Type B pancreatic cell (in vitro differentiated cells): ENCODE data around the gene CR1. TPM values are rescaled to one million over a fixed set of nuclear protein-coding genes. Genes with fewer than 3 reads are reported as not detected.

Experiments used
- DNase-seq: peaks from one replicate; pipeline ENCODE4 v3.0.0; 2021; ENCODE audit warnings: mixed read lengths; ENCODE audit not compliant: unreplicated experiment; ENCODE audit errors: extremely low spot score
- H3K27ac Mint-ChIP-seq: 2 replicates; pipeline ENCODE4 v1.8.0; 2021; ENCODE audit warnings: mild to moderate bottlenecking, mixed read lengths
- H3K27me3 Mint-ChIP-seq: 2 replicates; pipeline ENCODE4 v1.8.0; 2021; ENCODE audit warnings: mixed read lengths
- H3K36me3 Mint-ChIP-seq: 2 replicates; pipeline ENCODE4 v1.8.0; 2021; ENCODE audit warnings: mixed read lengths
- H3K4me1 Mint-ChIP-seq: one replicate; pipeline ENCODE4 v1.8.0; 2021; ENCODE audit warnings: mixed read lengths; ENCODE audit not compliant: unreplicated experiment
- H3K4me3 Mint-ChIP-seq: 2 replicates; pipeline ENCODE4 v1.8.0; 2021; ENCODE audit warnings: mild to moderate bottlenecking, mixed read lengths
- H3K9me3 Mint-ChIP-seq: 2 replicates; pipeline ENCODE4 v1.8.0; 2021; ENCODE audit warnings: mixed read lengths
- total RNA-seq: library from RNA; stranded (reverse); gene quantifications from 2 replicates; pipeline ENCODE4 v1.2.1, GENCODE V29; 2021; ENCODE audit warnings: low replicate concordance
- TF ChIP-seq, protein P1 (sequence below): fragments of 200-600 bp; sonication (generic); conservative IDR thresholded peaks from 2 replicates; pipeline ENCODE4 v1.5.0; 2021; ENCODE audit warnings: antibody characterized with exemption, mild to moderate bottlenecking

Gene CR1
- total RNA-seq, 1 donor from 2014 or later, result 0.56 TPM

DNA sequence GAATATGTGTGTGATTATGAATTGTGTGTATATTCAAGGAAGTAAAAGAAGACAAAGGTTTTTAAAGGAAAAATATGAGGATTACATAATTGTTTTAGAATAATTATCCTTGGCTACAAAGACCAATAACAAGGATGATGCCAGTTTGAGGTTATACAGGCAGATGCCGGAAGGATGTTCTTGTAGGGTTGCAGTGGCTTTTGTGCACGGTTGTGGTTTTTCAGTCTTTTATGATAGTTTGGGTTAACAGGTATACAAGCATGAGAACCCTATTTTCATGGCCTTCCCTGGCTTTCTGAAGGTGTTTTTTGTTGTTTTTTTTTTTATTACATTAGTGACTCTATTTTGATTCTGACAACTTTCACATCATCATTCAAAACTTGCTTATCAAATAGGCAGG is 36.9 kb upstream of the CR1 start:
- peaks cover 4% of the 10 kb centered on the region for H3K4me1 Mint-ChIP-seq
- H3K27ac Mint-ChIP-seq, result no peak overlapping the region
- H3K4me3 Mint-ChIP-seq, result no peak overlapping the region
- peaks cover 25% of the 10 kb centered on the region for H3K27me3 Mint-ChIP-seq
- no peaks in the 10 kb centered on the region for H3K36me3 Mint-ChIP-seq
- H3K9me3 Mint-ChIP-seq, result no peaks in the 10 kb centered on the region
- TF ChIP-seq, protein P1, sequence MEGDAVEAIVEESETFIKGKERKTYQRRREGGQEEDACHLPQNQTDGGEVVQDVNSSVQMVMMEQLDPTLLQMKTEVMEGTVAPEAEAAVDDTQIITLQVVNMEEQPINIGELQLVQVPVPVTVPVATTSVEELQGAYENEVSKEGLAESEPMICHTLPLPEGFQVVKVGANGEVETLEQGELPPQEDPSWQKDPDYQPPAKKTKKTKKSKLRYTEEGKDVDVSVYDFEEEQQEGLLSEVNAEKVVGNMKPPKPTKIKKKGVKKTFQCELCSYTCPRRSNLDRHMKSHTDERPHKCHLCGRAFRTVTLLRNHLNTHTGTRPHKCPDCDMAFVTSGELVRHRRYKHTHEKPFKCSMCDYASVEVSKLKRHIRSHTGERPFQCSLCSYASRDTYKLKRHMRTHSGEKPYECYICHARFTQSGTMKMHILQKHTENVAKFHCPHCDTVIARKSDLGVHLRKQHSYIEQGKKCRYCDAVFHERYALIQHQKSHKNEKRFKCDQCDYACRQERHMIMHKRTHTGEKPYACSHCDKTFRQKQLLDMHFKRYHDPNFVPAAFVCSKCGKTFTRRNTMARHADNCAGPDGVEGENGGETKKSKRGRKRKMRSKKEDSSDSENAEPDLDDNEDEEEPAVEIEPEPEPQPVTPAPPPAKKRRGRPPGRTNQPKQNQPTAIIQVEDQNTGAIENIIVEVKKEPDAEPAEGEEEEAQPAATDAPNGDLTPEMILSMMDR, result no peak
- no peak for DNase-seq

DNA sequence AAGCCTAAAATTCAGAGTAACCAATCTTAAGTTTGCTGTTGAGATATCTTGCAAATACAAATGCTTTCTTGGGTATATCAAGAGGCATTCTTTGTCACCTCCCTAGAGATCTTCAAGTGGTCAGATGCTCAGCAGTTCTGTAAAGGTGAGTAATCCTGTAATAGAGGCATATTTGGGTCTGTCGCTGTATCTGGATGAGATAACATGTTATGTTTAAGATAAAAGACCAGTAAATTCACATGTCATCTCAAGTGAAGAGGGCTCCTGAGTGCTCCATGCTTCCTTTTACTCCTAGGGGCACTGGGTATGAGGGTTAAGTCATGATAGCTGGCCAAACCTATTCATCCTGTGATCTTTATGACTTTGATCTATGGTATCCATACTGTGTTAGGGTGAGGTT is 34.3 kb upstream of the CR1 start:
- Mint-ChIP-seq H3K27me3 (peaks cover 42% of the 10 kb centered on the region), H3K27ac (no peak overlapping the region), H3K9me3 (no peaks in the 10 kb centered on the region), H3K36me3 (no peaks in the 10 kb centered on the region), H3K4me3 (no peak overlapping the region), H3K4me1 (no peaks in the 10 kb centered on the region)
- no peak for DNase-seq
- TF ChIP-seq, protein P1, result no peak

DNA sequence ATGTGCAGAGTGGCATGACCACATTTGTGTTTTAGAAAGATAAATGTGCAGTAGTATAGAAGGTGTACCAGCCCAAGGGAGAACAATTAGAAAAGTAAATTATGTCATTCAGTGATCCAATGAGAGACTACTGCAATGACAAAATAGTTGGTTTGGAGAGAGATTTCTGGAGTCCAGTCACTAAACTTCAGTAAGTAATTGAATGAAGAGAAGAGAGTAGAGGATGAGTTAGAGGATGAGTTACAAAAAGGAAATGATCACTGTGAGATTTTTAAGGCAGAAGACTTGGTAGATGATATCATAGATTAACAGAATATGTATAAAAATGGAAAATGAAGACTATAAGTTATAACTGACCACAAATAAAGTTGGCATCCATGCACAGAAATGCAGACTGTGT is 33.4 kb upstream of the CR1 start:
- TF ChIP-seq, protein P1, result no peak
- H3K36me3 Mint-ChIP-seq, result no peaks in the 10 kb centered on the region
- DNase-seq, result no peak
- no peaks in the 10 kb centered on the region for H3K4me1 Mint-ChIP-seq
- H3K4me3 Mint-ChIP-seq, result no peak overlapping the region
- H3K27me3 Mint-ChIP-seq, result peaks cover 47% of the 10 kb centered on the region
- no peaks in the 10 kb centered on the region for H3K9me3 Mint-ChIP-seq
- no peak overlapping the region for H3K27ac Mint-ChIP-seq

DNA sequence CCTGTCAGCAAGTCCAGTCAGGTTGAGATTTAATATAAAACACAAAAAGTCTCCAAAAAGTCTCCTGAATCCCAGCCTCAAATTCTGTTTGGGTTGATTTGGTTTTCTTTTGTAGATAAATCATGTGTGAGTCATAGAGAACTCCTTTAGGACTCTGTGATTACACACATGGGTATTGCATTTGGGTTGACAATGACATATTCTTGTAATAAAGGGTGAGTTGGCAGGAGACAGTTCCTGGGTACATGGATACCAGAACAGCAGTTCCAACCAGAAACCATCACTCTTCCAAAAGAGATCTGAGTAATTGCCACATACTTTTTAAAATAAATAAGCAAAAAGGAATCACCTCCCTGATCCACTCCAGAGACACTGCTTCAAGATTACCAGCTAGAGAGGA is 32.9 kb upstream of the CR1 start:
- no peak for DNase-seq
- Mint-ChIP-seq H3K9me3 (no peaks in the 10 kb centered on the region), H3K4me1 (no peaks in the 10 kb centered on the region), H3K4me3 (no peak overlapping the region), H3K36me3 (no peaks in the 10 kb centered on the region), H3K27ac (no peak overlapping the region), H3K27me3 (peaks cover 47% of the 10 kb centered on the region)
- TF ChIP-seq, protein P1, result no peak

DNA sequence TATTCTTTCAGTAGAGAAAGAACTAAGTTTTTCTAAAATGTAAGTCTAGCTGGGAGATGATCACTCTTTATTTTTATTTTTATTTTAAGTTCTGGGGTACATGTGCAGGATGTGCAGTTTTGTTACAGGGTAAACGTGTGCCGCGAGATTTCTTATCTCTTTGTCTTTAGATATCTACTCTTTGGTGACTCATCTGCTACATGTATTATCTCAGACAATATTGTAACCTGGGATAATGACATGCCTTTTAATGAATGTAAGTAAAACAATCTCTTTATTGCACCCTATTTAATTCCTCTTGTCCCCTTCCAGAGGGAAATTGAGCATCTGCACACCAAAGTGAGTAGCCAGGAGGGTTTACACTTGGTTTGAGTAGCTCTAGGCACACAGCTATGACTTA is 32.4 kb upstream of the CR1 start:
- peaks cover 53% of the 10 kb centered on the region for H3K27me3 Mint-ChIP-seq
- no peak for DNase-seq
- TF ChIP-seq, protein P1, result no peak

DNA sequence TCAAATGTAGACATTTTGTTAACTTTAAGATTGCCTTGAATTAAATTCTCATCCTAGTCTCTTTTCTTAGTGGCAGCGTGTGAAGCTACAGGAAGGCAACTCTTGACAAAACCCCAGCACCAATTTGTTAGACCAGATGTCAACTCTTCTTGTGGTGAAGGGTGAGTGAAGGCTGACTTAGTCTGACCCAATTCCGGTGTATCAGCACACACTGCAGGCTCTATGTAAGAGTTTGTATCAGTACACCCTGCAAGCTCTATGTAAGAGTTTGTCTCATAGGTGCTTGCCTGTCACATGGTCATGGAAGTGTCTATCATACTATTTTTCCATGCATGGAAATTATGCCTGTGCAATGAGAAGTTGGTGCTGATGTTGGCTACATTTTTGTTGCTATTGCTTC is 25.0 kb upstream of the CR1 start:
- H3K27ac Mint-ChIP-seq, result no peak overlapping the region
- TF ChIP-seq, protein P1, result no peak
- H3K36me3 Mint-ChIP-seq, result no peaks in the 10 kb centered on the region
- no peak overlapping the region for H3K4me3 Mint-ChIP-seq
- peaks cover 37% of the 10 kb centered on the region for H3K27me3 Mint-ChIP-seq
- no peak for DNase-seq
- H3K9me3 Mint-ChIP-seq, result no peaks in the 10 kb centered on the region
- H3K4me1 Mint-ChIP-seq, result no peaks in the 10 kb centered on the region

More for the DNA sequence above, 32.4 kb upstream of the CR1 start:
- H3K9me3 Mint-ChIP-seq, result no peaks in the 10 kb centered on the region
- no peak overlapping the region for H3K4me3 Mint-ChIP-seq
- no peak overlapping the region for H3K27ac Mint-ChIP-seq
- no peaks in the 10 kb centered on the region for H3K36me3 Mint-ChIP-seq
- H3K4me1 Mint-ChIP-seq, result no peaks in the 10 kb centered on the region
